Heart left ventricle (tissue), 13 donors: ENCODE data around the gene KIF1C.

Experiments
- CTCF ChIP-seq, 12 donors: fragments of 200-600 bp; sonication (generic) in 4 of 12; IDR thresholded peaks; one replicate each; pipeline versions ENCODE4 v1.5.0 to v1.8.0; 2018 to 2022; ENCODE audit warnings: antibody characterized with exemption in 12 of 12, mild to moderate bottlenecking in 5 of 12
- POLR2A ChIP-seq, 2 donors: fragments of 450-650 bp; IDR thresholded peaks; one replicate each; pipeline ENCODE4 v1.6.1; 2017; ENCODE audit warnings: antibody characterized with exemption in 2 of 2, mild to moderate bottlenecking in 2 of 2, moderate library complexity in 2 of 2
- donor health status: ischemic (EF 13 %, LVEDD 7.1; RV severe dilation, severe dysfunction).
- donor health status: DM: no; HTN: yes; CAD: no.
- donor health status: DM: no; HTN: no; CAD: no.
- donor health status: ischemic (EF 25% LVEDD 6.9; RV normal size, moderate dysfunction).
- donor health status: ischemic (EF 25% LVEDD 5.7; RV mildly dilated, moderate dysfunction).
- donor health status: ischemic (EF 35%, LVEDD 5.7; RV mildly dilated, moderate dysfunction).
- donor health status: nonischemic (EF 11% LVEDD 7.7; RV severe dilation, severe dysfunction).
- donor health status: DM: yes; HTN: yes; CAD: no.
- donor health status: PGD.
- donor health status: ischemic (EF 29% LVEDD 5.4; RV normal size, mild dysfunction).
- donor health status: nonischemic (EF 23%, LVEDD 6.1; RV moderate dilation, normal function).

GRCh38 chr17:5069724-5070123 is 72.0 kb downstream of the KIF1C start:
- TF ChIP-seq CTCF (IDR thresholded peaks at IDR 0.05), result no peak
- no peak for TF ChIP-seq POLR2A (IDR thresholded peaks at IDR 0.05)
